GM21528 (cell line): ENCODE data around the gene CPAMD8.
A peak's percentile ranks its signal among the peaks of the same experiment; 100 is the strongest.

ENCODE experiments used
- ATAC-seq: cut with Tn5 transposase; IDR thresholded peaks from one replicate; pipeline ENCODE4 v1.9.1; 2021; ENCODE audit warnings: mild to moderate bottlenecking, moderate library complexity; ENCODE audit not compliant: unreplicated experiment, low FRiP score

CPAMD8 gene

DNA sequence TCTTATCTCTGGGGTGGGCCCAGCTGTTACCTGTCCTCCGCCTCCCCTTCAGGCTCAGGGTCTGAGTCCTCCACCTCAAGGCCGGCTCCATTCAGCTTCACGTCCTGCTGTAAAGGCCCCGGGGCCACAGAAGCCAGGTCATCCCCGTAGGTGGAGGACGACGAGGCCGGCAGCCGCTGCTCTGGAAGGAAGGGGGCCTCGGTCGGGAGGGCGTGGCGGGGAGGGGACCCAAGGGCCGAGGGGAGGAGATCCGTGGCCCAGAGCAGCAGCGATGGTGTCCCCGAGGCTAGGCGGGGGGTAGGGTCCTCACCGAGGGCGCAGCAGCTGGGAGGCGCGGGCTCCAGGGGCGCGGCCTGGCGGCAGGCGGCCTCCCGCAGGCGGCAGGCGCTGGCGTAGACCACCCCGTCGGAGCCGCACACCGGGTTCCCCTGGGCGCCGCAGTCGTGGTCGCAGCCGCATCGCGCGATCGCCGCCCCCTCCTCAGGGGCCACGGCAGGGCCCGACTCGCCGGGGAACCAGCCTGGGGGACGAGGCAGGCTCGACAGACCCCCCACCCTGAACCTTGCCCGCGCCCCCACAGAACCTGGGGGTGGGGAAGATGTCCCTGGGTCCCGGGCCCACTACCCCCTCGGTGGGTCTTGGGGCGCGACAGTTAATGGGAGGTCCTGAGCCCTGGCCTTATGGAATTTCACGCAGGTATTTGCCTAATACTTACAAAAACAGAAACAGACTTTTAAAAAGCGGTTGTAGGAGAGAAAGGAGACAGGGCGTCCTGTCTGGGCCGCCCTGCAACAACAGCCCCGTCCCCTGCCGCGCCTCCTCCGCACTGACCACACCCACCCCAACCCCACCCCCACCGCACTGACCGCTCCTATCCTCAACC lies 130.2 kb downstream of the CPAMD8 start:
- no peak for ATAC-seq

DNA sequence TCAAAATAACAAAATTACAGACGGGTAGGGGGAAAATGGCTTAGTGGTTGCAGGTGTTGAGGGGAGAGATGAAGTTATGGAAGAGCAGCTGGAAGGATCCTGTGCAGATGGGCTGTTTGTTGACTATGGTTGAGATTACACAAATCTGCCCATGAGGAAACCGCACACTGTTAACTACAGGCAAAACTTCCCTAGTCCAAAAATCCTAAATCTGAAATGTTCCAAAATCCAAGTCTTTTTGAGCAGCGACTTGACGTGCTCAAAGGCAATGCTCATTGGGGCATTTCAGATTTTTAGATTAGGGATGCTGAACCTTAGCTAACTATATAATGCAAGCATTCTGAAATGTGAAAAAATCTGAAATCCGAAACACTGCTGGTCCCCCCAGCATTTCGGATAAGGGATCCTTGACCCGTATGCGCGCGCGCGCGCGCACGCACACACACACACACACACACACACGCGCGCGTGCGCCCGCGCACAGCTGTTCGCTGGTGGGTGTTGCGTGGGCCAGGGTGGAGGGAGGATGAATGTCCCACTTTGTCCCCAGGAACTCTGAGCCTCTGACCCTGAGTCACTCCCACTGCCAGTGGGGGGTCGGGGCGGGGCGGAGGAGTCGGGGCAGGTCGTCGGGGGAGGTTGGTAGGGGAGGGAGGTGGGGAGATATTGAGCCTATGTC lies 131.0 kb downstream of the CPAMD8 start:
- ATAC-seq, result no peak

DNA sequence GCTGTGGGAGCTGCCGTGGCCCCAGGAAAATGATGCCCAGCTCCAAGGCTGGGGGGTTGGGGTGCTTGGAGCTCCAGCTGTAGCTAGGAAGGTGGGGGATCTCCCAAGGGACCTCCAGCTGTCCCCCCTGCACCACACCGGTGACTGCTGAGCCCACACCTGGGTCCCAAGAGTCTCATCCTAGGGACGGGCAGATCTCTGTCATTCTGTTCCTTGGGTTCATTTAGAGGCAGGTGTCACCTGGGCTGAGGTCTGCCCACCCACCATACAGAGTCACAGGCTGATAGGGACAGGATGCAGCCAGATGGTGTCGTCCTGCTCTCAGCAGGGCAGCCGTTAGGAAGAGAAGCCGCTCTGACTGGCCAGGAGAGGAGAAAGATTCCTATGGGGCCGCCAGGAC lies 132.5 kb downstream of the CPAMD8 start:
- no peak for ATAC-seq

DNA sequence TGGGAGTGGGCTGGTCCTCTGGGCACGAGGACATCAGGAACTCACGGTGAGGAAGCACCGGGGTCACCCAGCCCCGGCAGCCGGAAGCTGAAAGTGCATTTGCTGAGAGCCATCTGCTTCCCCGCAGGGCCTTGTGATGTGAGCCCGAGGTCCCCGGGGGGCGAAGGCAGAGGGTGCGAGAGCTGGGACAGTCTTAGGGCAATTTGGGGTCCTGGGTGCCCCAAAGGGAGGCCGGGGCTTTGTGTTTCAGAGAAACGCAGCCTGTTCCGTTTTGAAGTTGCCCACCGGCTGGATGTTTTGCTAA lies 133.0 kb downstream of the CPAMD8 start:
- ATAC-seq, result no peak

DNA sequence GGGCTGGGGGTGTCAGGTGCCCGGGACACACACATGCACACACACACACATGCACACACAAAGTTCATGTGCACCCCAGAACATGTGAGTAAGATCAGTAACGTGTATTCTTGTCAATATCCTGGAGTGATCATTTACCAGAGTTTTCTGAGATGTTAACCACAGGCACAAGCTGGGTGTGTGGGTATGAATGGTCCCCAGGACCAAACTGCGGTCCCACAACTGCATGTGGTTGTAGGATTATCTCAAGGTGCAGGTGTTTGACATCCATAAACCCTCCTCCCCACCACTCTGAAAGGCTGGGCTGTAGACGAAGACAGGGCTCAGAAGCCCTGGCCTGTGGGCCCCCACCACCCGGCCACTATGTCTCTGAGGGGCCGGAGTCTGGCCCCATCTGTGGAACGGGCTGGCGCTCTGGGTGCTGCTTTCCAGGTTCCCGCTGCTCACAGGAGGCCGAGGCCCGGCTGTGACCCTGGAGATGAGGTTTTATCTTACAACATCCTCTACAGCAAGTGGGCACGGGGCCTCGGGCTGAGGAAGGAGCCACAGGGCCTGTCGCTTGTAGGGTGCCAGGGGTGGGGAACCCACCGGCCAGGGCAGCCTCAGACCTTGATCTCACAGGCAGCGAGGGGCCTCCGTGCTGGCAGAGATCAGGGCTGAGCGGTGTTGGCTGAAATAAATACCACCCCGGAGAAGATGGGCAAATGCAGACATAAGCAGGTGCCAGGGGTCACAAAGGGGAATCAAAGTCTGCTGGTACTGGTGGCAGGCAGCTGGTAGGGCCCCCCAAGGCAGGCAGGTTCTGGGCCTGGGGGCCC lies 133.5 kb downstream of the CPAMD8 start:
- no peak for ATAC-seq

DNA sequence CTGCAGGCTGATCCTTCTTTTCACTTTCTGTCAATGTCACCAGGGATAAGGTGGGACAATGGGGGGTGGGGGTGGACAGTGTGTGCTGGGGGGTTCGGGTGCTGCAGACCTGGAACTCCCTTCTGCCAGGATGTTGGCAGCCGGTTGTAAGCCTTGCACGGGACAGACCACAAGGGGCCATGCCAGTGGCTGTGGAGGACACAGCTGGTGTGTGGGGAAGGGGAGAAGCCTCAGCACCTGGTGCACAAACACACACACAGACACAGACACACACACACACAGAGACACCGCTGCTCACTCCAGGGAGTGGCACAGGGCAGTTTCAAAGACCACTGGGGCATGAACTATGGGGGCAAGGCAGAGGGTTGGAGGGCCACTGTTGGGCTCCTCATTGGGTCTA lies 134.2 kb downstream of the CPAMD8 start:
- no peak for ATAC-seq

DNA sequence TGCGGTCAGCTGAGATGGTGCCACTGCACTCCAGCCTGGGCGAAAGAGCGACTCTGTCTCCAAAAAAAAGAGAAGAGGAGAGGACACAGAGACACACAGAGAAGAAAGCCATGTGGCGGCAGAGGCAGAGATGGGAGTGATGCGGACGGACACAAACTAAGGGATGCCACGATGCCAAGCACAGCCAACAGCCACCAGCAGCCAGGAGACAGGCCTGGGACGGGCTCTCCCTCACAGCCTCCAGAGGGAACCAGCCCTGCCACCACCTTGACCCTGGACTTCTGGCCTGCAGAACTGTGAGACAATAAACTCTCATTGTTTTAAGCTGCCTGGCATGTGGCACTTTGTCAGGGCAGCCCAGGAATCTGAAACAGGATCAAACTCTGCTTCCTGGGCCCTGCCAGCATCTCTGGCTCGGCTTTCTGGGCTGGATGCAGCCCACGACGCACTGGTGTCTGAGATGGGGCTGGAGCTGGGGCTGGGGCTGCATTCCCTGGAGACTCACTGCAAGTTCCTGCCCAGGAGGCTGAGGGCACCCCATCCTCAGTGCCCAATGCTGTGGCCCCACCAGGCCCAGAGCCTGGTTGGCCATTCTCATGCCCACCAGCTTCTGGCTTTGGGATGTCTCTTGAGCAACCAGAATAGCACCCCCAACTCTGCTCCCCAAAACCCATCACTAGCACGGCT lies 134.8 kb downstream of the CPAMD8 start:
- no peak for ATAC-seq

DNA sequence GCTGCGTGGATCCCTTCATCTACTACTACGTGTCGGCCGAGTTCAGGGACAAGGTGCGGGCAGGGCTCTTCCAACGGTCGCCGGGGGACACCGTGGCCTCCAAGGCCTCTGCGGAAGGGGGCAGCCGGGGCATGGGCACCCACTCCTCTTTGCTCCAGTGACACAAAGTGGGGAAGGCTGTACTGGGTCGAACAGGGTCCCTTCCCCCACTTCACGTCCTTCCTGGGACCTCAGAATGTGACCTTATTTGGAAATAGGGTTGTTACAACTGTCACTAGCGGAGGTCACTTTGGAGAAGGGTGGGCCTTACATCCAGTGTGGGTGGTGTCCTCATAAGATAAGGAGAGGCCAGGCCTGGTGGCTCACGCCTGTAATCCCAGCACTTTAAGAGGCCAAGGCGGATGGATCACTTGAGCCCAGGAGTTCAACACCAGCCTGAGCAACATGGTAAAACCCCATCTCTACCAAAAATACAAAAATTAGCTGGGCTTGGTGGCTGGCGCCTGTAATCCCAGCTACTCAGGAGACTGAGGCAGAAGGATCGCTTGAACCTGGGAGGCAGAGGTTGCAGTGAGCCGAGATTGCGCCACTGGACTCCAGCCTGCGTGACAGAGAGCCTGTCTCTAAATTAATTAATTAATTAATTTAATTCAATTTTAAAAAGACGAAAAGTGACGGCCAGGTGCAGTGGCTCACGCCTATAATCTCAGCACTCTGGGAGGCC lies 136.0 kb downstream of the CPAMD8 start:
- no peak for ATAC-seq

DNA sequence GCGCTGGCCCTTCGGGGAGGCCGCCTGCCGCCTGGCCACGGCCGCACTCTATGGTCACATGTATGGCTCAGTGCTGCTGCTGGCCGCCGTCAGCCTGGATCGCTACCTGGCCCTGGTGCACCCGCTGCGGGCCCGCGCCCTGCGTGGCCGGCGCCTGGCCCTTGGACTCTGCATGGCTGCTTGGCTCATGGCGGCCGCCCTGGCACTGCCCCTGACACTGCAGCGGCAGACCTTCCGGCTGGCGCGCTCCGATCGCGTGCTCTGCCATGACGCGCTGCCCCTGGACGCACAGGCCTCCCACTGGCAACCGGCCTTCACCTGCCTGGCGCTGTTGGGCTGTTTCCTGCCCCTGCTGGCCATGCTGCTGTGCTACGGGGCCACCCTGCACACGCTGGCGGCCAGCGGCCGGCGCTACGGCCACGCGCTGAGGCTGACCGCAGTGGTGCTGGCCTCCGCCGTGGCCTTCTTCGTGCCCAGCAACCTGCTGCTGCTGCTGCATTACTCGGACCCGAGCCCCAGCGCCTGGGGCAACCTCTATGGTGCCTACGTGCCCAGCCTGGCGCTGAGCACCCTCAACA lies 136.6 kb downstream of the CPAMD8 start:
- ATAC-seq, result no peak

DNA sequence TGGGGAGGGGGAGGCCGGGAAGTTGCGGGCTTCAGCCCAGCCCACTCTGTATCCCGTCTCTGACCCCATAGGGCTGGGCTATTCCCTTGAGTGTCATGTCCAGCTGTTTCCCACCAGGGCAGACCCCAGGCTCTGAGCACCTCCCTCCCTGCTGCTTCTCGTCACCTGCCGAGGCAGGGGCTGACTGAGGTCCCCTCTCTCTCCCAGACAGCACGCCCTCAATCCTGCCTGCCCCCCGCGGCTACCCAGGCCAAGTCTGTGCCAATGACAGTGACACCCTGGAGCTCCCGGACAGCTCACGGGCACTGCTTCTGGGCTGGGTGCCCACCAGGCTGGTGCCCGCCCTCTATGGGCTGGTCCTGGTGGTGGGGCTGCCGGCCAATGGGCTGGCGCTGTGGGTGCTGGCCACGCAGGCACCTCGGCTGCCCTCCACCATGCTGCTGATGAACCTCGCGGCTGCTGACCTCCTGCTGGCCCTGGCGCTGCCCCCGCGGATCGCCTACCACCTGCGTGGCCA lies 137.2 kb downstream of the CPAMD8 start:
- ATAC-seq, result no peak

DNA sequence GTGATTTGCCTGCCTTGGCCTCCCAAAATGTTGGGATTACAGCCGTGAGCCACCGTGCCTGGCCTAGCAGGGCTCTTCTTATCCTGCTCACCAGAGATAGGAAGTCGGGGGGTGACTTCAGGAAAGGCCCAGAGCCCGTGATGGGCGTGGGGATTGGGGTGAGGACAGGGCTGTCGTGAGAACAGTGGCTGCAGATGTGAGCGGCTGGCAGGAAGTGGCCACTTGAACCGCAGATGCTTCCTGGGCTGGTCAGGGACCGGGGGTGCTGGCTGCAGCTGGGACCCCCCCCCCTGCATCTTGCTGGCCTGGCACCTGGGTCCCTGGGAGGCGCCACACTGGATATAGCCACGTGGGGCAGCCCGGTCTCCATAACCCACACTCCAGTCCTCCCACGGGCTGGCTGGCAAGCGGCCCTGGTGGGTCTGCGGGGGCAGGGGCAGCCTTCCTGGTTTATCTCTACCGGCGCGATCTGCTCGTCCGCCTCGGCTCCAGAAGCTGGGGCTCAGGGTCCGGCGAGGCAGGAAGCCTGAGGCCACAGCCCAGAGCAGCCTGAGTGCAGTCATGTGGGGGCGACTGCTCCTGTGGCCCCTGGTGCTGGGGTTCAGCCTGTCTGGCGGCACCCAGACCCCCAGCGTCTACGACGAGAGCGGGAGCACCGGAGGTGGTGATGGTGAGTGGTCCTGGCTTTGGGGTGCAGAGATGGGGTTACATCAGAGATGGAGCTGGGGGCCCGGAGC lies 137.8 kb downstream of the CPAMD8 start, which contains the start of gene F2RL3:
F2RL3 (plus strand) TSS at position 371 of the 737 bp plus-strand sequence; CDS start at position 562, 191 bp downstream.
- peak; percentile 40 for ATAC-seq

DNA sequence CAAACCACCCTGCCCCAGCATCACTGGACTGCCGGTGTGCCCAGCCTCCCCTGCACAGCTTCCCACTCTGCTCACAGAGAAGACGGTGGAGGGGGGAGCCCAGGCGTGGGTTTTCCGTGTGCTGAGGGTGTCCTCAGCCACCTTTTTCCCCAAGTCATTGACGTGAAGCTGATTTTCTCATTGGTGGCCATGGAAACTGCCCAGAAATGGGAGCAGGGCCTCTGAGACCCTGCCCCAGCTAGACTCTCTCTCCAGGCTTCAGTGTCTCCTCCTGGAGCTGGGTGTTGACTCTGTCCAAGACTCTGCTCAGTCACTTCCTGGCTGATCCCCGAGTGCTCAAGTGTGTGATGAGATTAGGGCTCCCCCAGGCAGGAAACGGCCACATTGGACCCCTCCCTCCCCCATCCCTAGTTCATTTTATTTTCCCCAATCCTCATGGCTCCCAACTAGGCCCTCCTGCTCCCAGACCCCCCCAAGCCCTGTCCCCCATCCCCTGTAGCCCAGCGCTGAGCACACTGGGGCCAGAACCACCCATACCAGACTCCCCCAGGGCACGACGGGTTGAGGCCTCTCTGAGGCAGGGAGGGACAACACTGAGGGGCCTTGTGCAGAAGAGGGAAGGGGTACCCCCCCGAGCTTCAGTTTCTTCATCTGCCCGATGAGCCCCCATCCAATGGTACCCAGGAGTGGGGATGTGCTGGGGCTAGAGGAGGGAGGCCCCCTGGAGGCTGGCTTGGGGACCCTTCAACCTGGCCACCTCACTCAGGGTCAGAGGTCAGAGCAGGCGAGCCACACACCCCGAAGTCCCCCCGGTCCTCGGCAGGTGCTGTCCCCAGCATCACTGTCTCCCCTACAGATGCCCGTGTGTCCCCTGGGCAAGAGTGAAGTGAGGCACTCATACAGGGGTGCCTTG lies 139.0 kb downstream of the CPAMD8 start:
- no peak for ATAC-seq

DNA sequence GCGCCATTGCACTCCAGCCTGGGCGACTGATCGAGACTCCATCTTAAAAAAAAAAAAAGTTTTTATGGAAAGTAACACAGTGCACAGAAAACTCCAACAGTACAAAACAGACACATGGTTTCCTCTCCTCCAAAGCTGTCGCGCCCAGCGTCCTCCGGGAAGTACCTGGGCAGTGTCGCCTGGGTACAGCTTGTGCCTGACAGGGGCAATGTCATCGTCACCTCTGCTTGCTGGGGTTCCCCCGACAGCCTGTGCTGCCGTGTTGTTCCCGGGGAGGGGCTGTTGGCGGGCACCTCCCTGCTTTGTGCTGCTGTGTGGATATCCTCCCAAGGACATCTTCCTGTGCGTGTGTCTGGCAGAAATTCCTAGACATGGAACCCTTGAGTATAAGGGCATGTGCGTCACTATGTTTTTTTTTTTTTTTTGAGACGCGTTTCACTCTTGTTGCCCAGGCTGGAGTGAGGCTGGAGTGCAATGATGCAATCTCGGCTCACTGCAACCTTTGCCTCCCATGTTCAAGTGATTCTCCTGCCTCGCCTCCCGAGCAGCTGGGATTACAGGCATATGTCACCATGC lies 140.2 kb downstream of the CPAMD8 start:
- ATAC-seq, result no peak

DNA sequence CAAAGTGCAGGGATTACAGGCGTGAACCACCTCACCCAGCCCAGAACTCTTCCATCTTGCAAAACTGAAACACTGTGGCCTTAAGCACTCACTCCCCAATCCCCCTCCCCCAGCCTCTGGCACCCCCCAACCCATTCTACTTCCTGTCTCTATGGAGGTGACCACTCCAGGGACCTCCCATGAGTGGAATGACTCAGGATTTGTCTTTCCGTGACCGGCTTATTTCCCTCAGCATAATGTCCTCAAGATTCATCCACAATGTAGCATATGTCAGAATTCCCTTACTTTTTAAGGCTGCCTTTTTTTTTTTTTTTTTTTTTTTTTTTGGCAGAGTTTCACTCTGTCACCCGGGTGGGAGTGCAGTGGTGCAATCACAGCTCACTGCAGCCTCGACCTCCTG lies 141.4 kb downstream of the CPAMD8 start:
- ATAC-seq, result no peak

DNA sequence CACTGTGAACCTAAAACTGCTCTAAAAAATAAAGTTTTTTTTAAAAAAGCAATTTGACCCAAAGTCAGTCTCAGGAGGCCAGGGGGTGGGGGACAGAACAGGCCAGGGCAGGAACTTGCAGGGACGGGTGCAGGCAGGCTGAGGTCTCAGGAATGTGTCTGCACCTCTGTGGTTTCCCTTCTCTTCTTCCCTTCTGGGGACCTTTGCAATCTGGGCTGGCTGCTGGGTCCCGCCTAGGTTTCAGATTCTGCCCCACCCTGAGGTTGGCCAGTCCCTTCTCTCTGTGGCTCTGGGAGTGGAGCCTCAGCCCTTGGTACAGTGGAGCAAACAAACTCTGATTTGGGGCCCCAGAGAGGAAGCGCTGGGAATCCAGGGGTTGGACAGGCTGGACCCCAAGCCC lies 143.1 kb downstream of the CPAMD8 start:
- no peak for ATAC-seq

DNA sequence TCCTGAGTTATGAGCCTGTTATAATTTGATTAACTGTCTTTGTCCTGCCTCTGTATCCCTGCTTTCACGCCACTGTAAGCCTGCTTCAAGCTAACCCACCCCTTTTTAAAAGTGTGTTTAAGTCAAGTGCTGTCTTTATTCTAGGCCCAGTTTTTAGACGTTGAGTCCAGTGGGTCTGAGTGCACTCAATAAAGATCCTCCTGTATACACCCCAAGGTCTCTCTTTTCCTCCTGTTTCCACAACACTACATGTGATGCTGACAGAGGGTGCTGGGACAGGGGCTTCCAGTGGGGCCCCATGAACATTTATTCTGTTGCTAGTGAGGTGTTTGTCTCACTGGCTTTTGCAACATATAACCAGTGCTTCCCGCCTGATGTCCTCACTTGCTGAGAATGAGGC lies 144.5 kb downstream of the CPAMD8 start:
- ATAC-seq, result no peak

DNA sequence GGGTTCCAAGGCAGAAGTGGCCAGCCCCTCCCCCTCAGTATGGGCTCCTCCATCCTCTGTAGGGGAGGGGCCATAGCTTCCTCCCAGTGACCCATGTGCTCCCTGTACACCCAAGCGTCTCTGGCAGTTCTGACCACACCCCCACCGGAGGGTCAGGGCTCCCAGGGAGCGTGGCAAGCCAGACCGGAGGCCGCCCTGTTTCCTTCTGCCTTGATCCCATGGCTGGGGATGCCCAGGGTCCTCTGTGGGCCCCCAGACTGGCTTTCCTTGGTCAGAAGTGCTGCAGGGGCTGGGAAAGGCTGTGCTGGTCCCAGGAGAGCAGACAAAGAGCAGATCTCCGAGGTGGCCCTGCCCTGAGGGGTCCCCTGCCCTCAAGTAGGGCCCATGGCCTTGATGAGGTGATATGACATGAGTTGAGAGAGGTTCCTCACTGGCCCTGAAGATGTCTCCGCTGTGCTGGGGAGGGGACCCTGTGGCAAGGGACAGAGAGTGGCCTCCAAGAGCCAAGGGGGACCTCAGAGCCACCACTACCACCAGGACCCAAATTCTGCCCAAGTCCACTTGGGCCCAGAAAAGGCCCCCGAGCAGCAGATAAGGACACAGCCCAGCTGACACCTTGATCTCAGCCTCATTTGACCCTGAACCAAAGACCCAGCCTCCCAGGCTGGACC lies 145.6 kb downstream of the CPAMD8 start:
- ATAC-seq, result no peak
